NCI-H1417 treated with DMSO at 0.1 percent for 48 hours (cell line): ENCODE data around the gene AMER1.

Experiments
- DNase-seq: peaks from one replicate; lab custom pipeline; 2025; lab: John Stamatoyannopoulos, UW

The AMER1 gene

DNA sequence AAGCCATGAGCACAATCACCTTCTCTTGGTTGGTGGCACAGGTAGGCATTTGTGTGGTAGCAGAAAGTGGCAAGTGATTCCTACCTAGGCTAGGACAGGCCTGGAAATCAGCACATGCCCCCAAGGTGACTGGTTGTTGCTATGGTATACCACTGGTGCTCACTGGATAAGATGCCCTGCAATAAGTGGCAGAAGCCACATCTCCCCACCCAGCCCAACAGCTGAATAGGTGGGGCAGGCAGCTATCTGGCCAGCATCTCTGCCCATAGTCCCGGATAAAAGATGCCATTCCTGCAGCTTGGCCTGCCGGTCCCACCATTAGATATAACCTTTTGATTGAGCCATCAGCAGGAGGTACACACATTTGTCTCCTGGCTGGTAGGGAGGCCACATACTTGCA is 21.1 kb downstream of the AMER1 start:
- DNase-seq: no peak

DNA sequence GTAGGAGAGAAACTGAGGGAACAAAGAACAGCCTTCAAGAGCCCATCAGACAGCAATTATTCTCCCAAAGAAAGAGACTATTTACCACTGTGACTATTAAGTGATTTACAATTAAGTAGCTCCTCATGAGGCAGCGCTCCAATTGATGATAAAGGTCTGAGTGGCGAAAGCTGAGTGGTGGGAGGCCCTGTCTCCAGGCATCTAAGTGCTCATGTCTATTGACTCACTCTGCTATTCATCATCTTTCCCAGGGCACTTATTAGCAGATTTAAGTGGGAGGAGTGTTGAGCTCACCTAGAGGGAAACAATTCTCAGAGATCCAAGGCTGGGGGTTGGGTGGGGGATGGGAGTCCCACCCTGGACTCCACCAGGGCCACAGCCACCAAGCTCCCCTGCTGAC is 23.3 kb downstream of the AMER1 start:
- peak; percentile 47 for DNase-seq

DNA sequence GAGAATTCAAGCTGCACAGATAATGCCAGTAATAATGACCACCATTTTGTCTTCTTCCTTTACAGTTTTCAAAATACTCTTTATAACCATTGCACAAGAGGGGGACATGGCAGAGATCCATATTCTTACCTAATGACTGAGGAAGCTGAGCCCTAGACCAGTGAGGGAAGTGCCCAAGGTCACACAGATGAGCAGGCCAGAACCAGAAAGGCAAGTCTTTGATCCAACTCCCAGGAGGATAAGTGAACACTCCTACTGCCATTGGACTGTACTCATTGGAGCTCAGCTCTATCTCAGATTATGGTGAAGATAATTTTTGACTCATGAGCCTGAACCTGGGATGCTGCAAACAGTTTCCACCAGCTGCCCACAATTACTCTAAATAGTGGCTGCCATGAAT is 28.6 kb downstream of the AMER1 start:
- DNase-seq: no peak

DNA sequence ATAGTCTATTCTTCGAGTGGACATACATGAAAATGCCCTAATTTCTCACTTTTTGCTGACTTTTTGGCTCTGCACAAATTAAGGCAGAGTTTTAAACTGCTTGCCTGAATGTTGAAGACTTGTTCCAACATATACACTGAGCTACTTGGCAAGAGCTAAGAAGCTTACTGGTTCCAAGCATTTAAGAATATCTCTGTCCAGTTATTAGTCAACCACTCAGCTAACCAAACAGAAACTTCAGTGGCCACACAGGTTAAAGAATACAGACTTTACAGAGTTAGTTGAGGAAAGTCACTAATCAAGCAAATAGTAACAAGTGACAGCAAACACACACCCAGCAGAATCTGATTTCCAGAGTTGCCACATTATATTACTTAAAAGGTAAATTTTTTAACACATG is 35.5 kb downstream of the AMER1 start:
- no peak for DNase-seq

DNA sequence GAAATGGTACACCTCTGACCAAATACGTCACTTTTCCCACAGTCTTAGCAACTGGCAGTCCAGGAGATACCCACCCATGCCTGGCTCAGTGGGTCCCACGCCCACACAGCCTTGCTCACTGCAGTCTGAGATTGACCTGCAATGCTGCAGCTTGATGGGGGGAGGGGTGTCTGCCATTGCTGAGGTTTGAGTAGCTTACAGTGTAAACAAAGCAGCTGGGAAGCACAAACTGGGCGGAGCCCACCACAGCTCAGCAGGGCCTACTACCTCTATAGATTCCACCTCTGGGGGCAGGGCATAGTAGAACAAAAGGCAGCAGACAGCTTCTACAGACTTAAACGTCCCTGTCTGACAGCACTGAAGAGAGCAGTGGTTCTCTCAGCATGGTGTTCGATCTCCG is 52.7 kb downstream of the AMER1 start:
- no peak for DNase-seq

DNA sequence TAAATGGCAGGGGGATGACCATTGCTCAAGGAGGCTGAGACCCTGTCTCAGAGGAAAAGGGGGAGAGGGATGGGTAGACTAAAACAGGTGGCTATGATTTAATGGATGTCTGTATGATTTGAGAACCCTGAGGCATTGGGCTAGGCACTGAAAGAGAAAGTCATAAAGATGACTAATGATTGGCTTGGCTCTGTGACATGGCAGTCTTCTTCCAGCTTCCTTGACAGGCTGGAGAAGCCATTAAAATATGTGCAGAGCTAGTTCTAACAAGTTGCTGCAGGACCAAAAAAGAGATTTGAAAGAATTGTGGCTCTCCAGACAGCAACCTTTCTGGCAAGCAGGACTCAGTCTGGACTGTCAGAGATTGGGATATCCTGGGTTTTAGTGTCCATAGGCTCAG is 53.6 kb downstream of the AMER1 start:
- no peak for DNase-seq

DNA sequence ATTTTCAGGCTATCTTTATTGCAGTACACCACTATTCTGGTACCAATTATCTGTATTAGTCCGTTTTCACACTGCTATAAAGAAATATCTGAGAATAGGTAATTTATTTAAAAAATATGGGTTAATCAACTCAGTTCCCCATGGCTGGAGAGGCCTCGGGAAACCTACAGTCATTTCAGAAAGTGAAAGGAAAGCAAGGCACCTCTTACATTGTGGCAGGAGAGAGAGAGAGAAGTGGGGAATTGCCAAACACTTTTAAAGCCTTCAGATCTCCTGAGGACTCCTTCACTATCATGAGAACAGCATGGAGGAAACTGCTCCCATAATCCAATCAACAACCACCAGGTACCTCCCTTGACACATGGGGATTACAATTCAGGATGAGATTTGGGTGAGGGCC is 54.7 kb downstream of the AMER1 start:
- DNase-seq: no peak
